CD1c-positive myeloid dendritic cell (primary cell): ENCODE data around the gene RASGRP3.

Source experiments
- DNase-seq: peaks from one replicate; pipeline ENCODE4 v3.0.0-alpha.2; 2016; ENCODE audit errors: extremely low spot score

RASGRP3 gene

GRCh38 chr2:33579227-33579626 lies 102.8 kb downstream of the RASGRP3 start:
- DNase-seq: no peak

DNA sequence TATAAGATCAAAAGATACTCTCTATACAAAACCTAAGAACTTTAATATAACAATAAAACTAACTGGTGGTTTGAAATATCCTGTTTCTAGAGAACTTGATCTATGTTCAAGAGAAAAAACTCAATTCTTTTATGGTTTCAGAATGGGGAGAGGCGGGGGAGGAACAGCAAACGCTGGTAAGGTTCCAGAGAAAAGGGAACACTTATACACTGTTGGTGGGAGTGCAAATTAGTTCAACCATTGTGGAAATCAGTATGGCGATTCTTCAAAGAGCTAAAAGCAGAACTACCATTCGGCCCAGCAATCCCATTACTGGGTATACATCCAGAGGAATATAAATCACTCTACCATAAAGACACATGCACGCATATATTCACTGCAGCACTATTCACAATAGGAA lies 105.4 kb downstream of the RASGRP3 start:
- DNase-seq: peak; percentile 80

GRCh38 chr2:33583194-33583938 lies 106.9 kb downstream of the RASGRP3 start:
- peak; percentile 77 for DNase-seq

DNA sequence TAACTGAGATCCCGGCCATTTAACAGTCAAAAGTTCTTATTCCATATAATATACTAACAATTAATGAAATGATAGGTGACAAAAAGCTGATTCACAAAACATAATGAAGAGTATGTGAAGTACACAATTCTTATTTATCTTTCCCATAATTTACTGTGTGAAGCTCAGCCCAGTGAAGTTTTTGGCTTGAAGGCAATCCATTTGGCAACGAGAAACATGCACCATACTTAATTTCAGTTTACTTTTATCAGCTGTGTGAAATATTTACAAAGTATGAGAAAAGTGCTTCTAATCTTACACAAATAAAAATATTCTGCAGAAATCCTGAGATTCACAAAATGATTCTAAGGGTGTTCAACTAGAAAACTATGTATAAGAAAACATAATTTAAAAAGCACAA lies 110.3 kb downstream of the RASGRP3 start:
- DNase-seq: no peak

- no peak for DNase-seq
Measured at GRCh38 chr2:33588232-33588631, 111.8 kb downstream of the RASGRP3 start.

DNA sequence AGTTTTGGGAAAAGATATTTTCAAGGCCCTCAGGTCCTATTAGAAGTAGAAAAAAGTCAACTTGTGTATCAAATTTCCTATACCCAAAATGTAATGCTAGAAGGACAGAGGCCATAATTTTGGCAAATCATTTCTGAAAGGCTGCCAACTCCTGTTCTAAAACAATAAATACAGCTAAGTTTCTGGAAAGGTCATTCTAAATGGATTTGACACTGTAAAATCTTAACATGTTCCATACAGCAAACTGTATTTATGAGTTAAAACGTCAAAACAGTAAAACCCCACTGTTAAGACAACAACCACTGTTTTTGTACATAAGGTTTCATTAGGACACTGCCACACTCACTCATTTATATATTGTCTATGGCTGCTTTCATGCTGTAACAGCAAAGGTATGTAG lies 113.0 kb downstream of the RASGRP3 start:
- no peak for DNase-seq

- no peak for DNase-seq
Measured at GRCh38 chr2:33595385-33595784, 118.9 kb downstream of the RASGRP3 start.

DNA sequence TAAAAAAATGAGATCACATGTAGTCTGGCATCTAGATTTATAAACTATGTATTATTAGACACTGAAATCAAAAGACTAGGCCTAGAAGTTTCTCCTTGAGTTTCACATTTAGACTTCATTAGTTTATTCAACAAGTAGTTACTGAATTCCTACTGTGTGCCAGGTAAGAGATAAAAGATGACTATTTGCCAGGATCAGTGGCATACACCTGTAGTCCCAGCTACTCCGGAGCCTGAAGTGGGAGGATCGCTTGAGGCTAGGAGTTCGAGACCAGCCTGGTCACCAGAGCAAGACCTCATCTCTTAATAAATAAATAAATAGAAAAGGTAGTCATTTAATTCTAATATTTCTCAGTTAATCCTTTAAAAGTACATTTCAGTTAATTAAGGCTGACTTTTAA lies 120.6 kb downstream of the RASGRP3 start:
- DNase-seq: no peak

- DNase-seq: peak; percentile 53
Measured at GRCh38 chr2:33598561-33599174, 122.2 kb downstream of the RASGRP3 start.

GRCh38 chr2:33599175-33599942 lies 122.9 kb downstream of the RASGRP3 start, which contains the start of gene FAM98A:
FAM98A (minus strand) TSS chr2:33599299; CDS start chr2:33599221, 78 bp downstream.
- DNase-seq: peak; percentile 100

DNA sequence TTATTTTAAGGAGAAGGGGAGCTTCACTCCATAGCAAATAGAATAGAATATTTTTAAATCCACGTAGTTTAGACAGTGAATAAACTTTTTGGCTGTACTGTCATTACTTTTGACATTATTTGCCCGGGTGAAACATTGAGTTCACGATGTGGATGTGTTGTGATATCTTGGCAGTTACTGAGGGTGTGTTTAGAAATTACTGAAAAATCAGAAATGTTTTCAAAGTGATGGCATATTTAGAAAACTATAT lies 123.4 kb downstream of the RASGRP3 start:
- no peak for DNase-seq

- no peak for DNase-seq
Measured at GRCh38 chr2:33602201-33602830, 125.9 kb downstream of the RASGRP3 start.

GRCh38 chr2:33603416-33603815 lies 127.0 kb downstream of the RASGRP3 start:
- DNase-seq: no peak

- DNase-seq: no peak
Measured at GRCh38 chr2:33605056-33605455, 128.6 kb downstream of the RASGRP3 start.

DNA sequence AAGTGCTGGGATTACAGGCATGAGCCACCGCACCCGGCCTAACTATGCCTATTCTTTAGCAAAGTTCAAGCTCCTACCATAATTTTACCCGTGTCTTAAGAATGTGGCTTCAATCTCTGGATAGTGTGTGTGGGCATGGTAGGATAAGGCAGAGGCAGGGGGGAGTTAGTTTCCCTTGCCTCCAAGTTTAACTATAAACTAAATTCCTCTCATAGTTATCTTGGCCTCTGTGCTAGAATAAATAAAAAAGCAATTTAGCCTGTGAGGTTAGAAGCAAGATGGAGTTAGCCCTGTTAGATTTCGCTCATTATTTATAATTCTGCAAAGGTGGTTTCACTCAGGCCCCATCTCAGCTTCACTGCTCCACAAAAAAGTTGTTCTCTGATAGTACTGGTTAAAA lies 129.7 kb downstream of the RASGRP3 start:
- no peak for DNase-seq

- no peak for DNase-seq
Measured at GRCh38 chr2:33606622-33607021, 130.2 kb downstream of the RASGRP3 start.

DNA sequence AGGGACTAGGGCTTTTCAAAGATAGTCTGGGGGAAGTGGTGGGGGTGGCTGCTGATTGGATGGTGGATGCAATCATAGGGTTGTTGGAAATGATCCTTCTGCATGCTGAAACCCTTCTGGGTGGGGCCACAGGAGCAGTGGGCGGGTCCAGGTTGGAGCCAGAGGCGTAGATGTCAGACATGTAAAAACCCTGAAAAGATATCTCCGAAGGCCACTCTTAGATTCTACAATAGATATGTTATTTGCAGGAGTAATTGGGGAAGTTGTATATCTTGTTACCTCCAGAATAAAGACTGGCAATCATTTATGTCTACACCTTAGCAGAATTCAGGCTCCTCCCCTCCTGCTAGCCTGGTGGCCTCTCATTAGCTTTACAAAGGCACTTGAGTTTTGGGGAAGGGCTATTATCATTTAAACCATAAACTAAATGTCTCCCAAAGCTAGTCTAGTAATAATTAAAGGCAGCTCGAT lies 130.8 kb downstream of the RASGRP3 start:
- no peak for DNase-seq

- DNase-seq: no peak
Measured at GRCh38 chr2:33607905-33608304, 131.5 kb downstream of the RASGRP3 start.

DNA sequence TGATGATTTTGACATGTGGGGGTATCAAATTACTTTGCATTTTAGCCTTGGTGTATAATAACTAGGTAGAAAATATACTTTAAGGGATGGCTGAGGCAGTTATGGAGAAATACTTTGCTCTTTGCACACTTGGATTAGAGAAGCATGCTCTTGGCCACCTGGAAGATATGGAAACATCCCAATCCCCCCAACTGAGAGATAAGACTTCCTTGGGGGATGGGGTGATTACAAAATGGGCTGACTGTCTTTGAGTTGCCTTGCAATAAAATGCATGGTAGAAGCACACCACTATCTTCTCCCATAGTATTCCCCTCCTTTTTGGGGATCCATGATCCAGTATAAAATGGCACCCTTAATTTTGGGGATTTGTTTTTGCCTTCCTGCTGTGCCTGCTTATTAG lies 137.7 kb downstream of the RASGRP3 start:
- no peak for DNase-seq
